Activated CD8-positive, alpha-beta T cell treated with anti-CD3 and anti-CD28 coated beads for 36 hours (primary cell): ENCODE measurements around the gene PDIA5. TPM values are rescaled to one million over a fixed set of nuclear protein-coding genes. Genes with fewer than 3 reads are reported as not detected.

Experiments
- ATAC-seq: fragments of 200-7000 bp; cut with Tn5 transposase; one replicate; pipeline ENCODE4 v1.10.0; 2021; ENCODE audit warnings: mild to moderate bottlenecking, moderate library complexity
- CTCF ChIA-PET: fragments of 350-600 bp; sonication (Branson Sonifier 250); formaldehyde crosslinking; loops from one replicate; lab custom pipeline; 2021; ENCODE audit warnings: antibody characterized with exemption; lab: Charles Lee
- POLR2A ChIA-PET: fragments of 350-600 bp; sonication (Branson Sonifier 250); formaldehyde crosslinking; loops from one replicate; lab custom pipeline; 2021; ENCODE audit warnings: antibody characterized with exemption; lab: Charles Lee
- DNase-seq: peaks from one replicate; pipeline ENCODE4 v3.0.0-alpha.2; 2020
- H3K27ac Mint-ChIP-seq: one replicate; pipeline ENCODE4 v1.8.0; 2021; ENCODE audit warnings: mild to moderate bottlenecking, mixed read lengths
- H3K27me3 Mint-ChIP-seq: one replicate; pipeline ENCODE4 v1.8.0; 2021; ENCODE audit warnings: mixed read lengths
- H3K36me3 Mint-ChIP-seq: one replicate; pipeline ENCODE4 v1.8.0; 2021; ENCODE audit warnings: low read depth, mixed read lengths
- H3K4me1 Mint-ChIP-seq: one replicate; pipeline ENCODE4 v1.8.0; 2021; ENCODE audit warnings: low read depth, mixed read lengths
- H3K4me3 Mint-ChIP-seq: one replicate; pipeline ENCODE4 v1.8.0; 2021; ENCODE audit warnings: mild to moderate bottlenecking, moderate library complexity, mixed read lengths
- H3K9me3 Mint-ChIP-seq: one replicate; pipeline ENCODE4 v1.8.0; 2021; ENCODE audit warnings: mixed read lengths
- intact Hi-C: fragments of 100-400 bp; cut with micrococcal nuclease; formaldehyde crosslinking; loops from one replicate; pipeline ENCODE4 v1.10.0; 2022
- total RNA-seq, 2 experiments: library from RNA; stranded (reverse); gene quantifications; one replicate each; pipeline ENCODE4 v1.2.3, GENCODE V29; 2021
- TF ChIP-seq, protein P1 (sequence below): fragments of 200-600 bp; IDR thresholded peaks from one replicate; pipeline ENCODE4 v1.8.0; 2022; ENCODE audit warnings: antibody characterized with exemption, mild to moderate bottlenecking

The PDIA5 gene
- total RNA-seq, 2 experiments from 2014 or later = 17.9 to 19.0 TPM

- no peak for ATAC-seq
- Mint-ChIP-seq H3K9me3 (no peaks in the 10 kb centered on the region), H3K27ac (no peak overlapping the region), H3K36me3 (no peaks in the 10 kb centered on the region), H3K27me3 (peaks cover 2% of the 10 kb centered on the region), H3K4me1 (no peaks in the 10 kb centered on the region), H3K4me3 (no peak overlapping the region)
- TF ChIP-seq, protein P1, sequence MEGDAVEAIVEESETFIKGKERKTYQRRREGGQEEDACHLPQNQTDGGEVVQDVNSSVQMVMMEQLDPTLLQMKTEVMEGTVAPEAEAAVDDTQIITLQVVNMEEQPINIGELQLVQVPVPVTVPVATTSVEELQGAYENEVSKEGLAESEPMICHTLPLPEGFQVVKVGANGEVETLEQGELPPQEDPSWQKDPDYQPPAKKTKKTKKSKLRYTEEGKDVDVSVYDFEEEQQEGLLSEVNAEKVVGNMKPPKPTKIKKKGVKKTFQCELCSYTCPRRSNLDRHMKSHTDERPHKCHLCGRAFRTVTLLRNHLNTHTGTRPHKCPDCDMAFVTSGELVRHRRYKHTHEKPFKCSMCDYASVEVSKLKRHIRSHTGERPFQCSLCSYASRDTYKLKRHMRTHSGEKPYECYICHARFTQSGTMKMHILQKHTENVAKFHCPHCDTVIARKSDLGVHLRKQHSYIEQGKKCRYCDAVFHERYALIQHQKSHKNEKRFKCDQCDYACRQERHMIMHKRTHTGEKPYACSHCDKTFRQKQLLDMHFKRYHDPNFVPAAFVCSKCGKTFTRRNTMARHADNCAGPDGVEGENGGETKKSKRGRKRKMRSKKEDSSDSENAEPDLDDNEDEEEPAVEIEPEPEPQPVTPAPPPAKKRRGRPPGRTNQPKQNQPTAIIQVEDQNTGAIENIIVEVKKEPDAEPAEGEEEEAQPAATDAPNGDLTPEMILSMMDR = no peak
- DNase-seq = no peak
- intact Hi-C loops = no loop called here
- ChIA-PET POLR2A (interaction anchor here (0.5 kb wide), 2 partner anchors 214 to 1170 kb away, joined by 3 read pairs; no protein-coding TSS in a partner anchor), CTCF (no interaction called here)
Measured at GRCh38 chr3:123046262-123047061, 20.4 kb upstream of the PDIA5 start.

DNA sequence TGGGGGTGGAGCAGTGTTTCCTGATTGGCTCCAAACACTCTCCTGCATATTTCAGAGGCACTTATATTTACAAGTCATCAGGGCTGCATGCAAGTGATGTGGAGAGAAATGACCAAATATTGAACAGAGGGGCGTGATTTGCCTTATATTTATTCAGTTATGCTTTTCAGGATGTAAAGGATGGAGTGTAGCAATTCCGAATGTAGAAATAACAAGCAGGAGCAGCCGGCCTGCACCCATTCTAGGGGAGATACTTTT is 19.8 kb upstream of the PDIA5 start:
- ChIA-PET CTCF (no interaction called here), POLR2A (no interaction called here)
- Mint-ChIP-seq H3K27me3 (peaks cover 2% of the 10 kb centered on the region), H3K4me1 (no peaks in the 10 kb centered on the region), H3K36me3 (no peaks in the 10 kb centered on the region), H3K27ac (no peak overlapping the region), H3K9me3 (no peaks in the 10 kb centered on the region), H3K4me3 (no peak overlapping the region)
- ATAC-seq (no peak), DNase-seq (no peak)
- intact Hi-C loops = no loop called here
- TF ChIP-seq, protein P1 = no peak

DNA sequence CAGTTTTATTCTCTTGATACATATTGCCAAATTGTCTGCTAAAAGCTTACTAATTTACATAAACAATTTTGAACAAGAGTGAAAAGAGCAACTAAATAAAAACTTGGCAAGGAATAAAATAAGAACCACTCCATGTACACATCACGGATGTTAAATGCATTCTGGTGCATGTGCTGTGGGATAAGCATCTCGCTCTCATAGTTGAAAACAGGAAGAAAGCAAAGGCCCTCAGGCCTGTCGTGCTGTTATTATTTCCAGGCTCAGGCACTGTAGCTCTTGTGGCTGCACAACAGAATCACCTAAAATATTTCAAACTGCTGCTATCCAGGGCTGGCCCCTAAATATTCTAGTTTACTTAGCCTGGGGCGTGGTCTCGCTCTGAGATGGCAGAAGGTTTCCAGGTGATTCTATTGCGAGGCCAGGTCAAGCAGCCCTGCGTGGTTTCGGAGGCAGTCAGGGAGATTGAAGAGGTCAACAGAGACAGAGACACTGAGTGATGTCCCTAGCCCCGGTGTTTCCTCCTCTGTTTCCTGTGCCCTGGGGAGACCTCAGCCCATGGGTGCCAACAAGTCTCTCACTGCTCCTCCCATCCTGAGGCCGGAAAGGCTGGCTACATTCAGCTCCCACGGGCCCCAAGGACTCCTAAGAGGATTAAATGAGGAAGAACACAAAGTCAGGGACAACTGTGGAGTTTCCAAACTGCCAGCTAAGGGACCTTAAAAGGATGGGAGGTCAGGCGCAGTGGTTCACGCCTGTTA is 18.2 kb upstream of the PDIA5 start:
- Mint-ChIP-seq H3K4me3 (no peak overlapping the region), H3K27ac (no peak overlapping the region), H3K9me3 (no peaks in the 10 kb centered on the region), H3K27me3 (no peaks in the 10 kb centered on the region), H3K36me3 (no peaks in the 10 kb centered on the region), H3K4me1 (no peaks in the 10 kb centered on the region)
- ChIA-PET POLR2A (interaction anchor here (0.6 kb wide), 1 partner anchor 276 kb away, joined by 3 read pairs; no protein-coding TSS in a partner anchor), CTCF (interaction anchor here (1.6 kb wide), 1 partner anchor 20 kb away, joined by 6 read pairs; no protein-coding TSS in a partner anchor)
- DNase-seq (no peak), ATAC-seq (no peak)
- intact Hi-C loops = no loop called here
- TF ChIP-seq, protein P1 = no peak

DNA sequence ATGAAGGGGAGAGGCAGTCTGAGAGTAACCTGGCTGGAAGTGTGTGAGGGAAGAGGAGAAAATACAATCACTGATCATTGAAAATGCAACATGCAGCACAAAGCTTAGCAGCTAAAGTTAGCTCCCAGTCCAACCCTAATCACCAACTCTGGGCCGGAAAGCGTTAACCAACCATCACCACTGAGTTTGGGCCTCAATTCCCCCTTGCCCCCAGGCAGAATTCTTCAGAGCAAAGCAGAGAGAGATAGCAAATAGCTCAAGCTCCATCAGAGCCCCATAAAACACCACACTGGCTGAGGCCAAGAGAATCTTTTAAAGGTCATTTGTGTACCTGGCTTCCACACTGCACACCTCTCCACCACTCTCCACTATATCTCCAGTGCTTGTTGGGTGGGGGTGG is 16.2 kb upstream of the PDIA5 start:
- intact Hi-C loops = no loop called here
- Mint-ChIP-seq H3K36me3 (no peaks in the 10 kb centered on the region), H3K27me3 (no peaks in the 10 kb centered on the region), H3K9me3 (no peaks in the 10 kb centered on the region), H3K4me1 (no peaks in the 10 kb centered on the region), H3K27ac (no peak overlapping the region), H3K4me3 (no peak overlapping the region)
- DNase-seq = no peak
- TF ChIP-seq, protein P1 = no peak
- ATAC-seq = no peak
- ChIA-PET POLR2A (no interaction called here), CTCF (interaction anchor here (2.2 kb wide), 1 partner anchor 107 kb away, joined by 5 read pairs; no protein-coding TSS in a partner anchor)

- Mint-ChIP-seq H3K9me3 (no peaks in the 10 kb centered on the region), H3K4me1 (no peaks in the 10 kb centered on the region), H3K36me3 (no peaks in the 10 kb centered on the region), H3K27me3 (no peaks in the 10 kb centered on the region), H3K27ac (no peak overlapping the region), H3K4me3 (no peak overlapping the region)
- DNase-seq = no peak
- intact Hi-C loops = no loop called here
- TF ChIP-seq, protein P1 = no peak
- CTCF ChIA-PET = no interaction called here
- no peak for ATAC-seq
- POLR2A ChIA-PET = no interaction called here
Measured at GRCh38 chr3:123053107-123053506, 13.7 kb upstream of the PDIA5 start.
